Endothelial cell (in vitro differentiated cells): ENCODE measurements around the gene DPYSL4. TPM values are rescaled to one million over a fixed set of nuclear protein-coding genes. Genes with fewer than 3 reads are reported as not detected.

Experiments
- DNase-seq: peaks from one replicate; pipeline ENCODE4 v3.0.0; 2021; ENCODE audit warnings: low spot score
- H3K27ac Mint-ChIP-seq: one replicate; pipeline ENCODE4 v1.8.0; 2021; ENCODE audit warnings: mixed read lengths, inconsistent platforms; ENCODE audit not compliant: unreplicated experiment
- H3K27me3 Mint-ChIP-seq: one replicate; pipeline ENCODE4 v1.8.0; 2021; ENCODE audit warnings: mild to moderate bottlenecking, moderate library complexity, mixed read lengths, inconsistent platforms; ENCODE audit not compliant: unreplicated experiment
- H3K36me3 Mint-ChIP-seq: one replicate; pipeline ENCODE4 v1.8.0; 2021; ENCODE audit warnings: mild to moderate bottlenecking, low read depth, mixed read lengths, inconsistent platforms; ENCODE audit not compliant: unreplicated experiment
- H3K4me1 Mint-ChIP-seq: one replicate; pipeline ENCODE4 v1.8.0; 2021; ENCODE audit warnings: mild to moderate bottlenecking, mixed read lengths, inconsistent platforms; ENCODE audit not compliant: unreplicated experiment
- H3K4me3 Mint-ChIP-seq: one replicate; pipeline ENCODE4 v1.8.0; 2021; ENCODE audit warnings: mild to moderate bottlenecking, mixed read lengths, inconsistent platforms; ENCODE audit not compliant: unreplicated experiment
- H3K9me3 Mint-ChIP-seq: one replicate; pipeline ENCODE4 v1.8.0; 2021; ENCODE audit warnings: mixed read lengths, inconsistent platforms; ENCODE audit not compliant: unreplicated experiment
- CTCF ChIP-seq: fragments of 200-600 bp; sonication (generic); IDR thresholded peaks from one replicate; pipeline ENCODE4 v1.5.0; 2021; ENCODE audit warnings: antibody characterized with exemption; ENCODE audit not compliant: unreplicated experiment
- total RNA-seq: library from RNA; stranded (reverse); fragmentation: NEBNext Ultra II Directional; extraction: Animal tissue kit (Norgen Biotek cat#: 25700); gene quantifications from one replicate; pipeline ENCODE4 v1.2.1, GENCODE V29; 2021; ENCODE audit not compliant: unreplicated experiment

The DPYSL4 gene
- total RNA-seq, 1 donor from 2014 or later: 15.0 TPM

- H3K4me1 Mint-ChIP-seq: peaks cover 2% of the 10 kb centered on the region
- H3K4me3 Mint-ChIP-seq: no peak overlapping the region
- H3K27ac Mint-ChIP-seq: no peak overlapping the region
- H3K9me3 Mint-ChIP-seq: peaks cover 3% of the 10 kb centered on the region
- H3K36me3 Mint-ChIP-seq: peaks cover 4% of the 10 kb centered on the region
- DNase-seq: no peak
- TF ChIP-seq CTCF: no peak
- peaks cover 30% of the 10 kb centered on the region for H3K27me3 Mint-ChIP-seq
Measured at GRCh38 chr10:132175408-132175807, 11.3 kb upstream of the DPYSL4 start.

- Mint-ChIP-seq H3K27ac (no peak overlapping the region), H3K4me3 (no peak overlapping the region), H3K36me3 (peaks cover 4% of the 10 kb centered on the region), H3K4me1 (peaks cover 2% of the 10 kb centered on the region), H3K9me3 (peaks cover 3% of the 10 kb centered on the region), H3K27me3 (peaks cover 34% of the 10 kb centered on the region)
- no peak for TF ChIP-seq CTCF
- no peak for DNase-seq
Measured at GRCh38 chr10:132175907-132176581, 10.7 kb upstream of the DPYSL4 start.

GRCh38 chr10:132176623-132177500, 9.9 kb upstream of the DPYSL4 start:
- no peak for DNase-seq
- Mint-ChIP-seq H3K4me3 (no peak overlapping the region), H3K27me3 (peaks cover 34% of the 10 kb centered on the region)

GRCh38 chr10:132178046-132178445, 8.7 kb upstream of the DPYSL4 start:
- no peak overlapping the region for H3K27ac Mint-ChIP-seq
- H3K27me3 Mint-ChIP-seq: peaks cover 34% of the 10 kb centered on the region
- DNase-seq: no peak
- peaks cover 4% of the 10 kb centered on the region for H3K36me3 Mint-ChIP-seq
- H3K4me3 Mint-ChIP-seq: no peak overlapping the region
- TF ChIP-seq CTCF: no peak
- H3K9me3 Mint-ChIP-seq: peaks cover 3% of the 10 kb centered on the region
- peaks cover 2% of the 10 kb centered on the region for H3K4me1 Mint-ChIP-seq

More at GRCh38 chr10:132176623-132177500, 9.9 kb upstream of the DPYSL4 start:
- Mint-ChIP-seq H3K36me3 (peaks cover 4% of the 10 kb centered on the region), H3K4me1 (peaks cover 2% of the 10 kb centered on the region), H3K9me3 (peaks cover 3% of the 10 kb centered on the region), H3K27ac (no peak overlapping the region)
- no peak for TF ChIP-seq CTCF
